Astrocyte (in vitro differentiated cells and primary cell): ENCODE data around the gene TGDS.

Experiments
- EZH2 ChIP-seq: IDR thresholded peaks from 2 replicates; pipeline ENCODE4 v1.6.1; 2012; ENCODE audit warnings: mild to moderate bottlenecking, low read length, inconsistent platforms; ENCODE audit not compliant: insufficient read depth
- TF ChIP-seq, protein P1 (sequence below): IDR thresholded peaks from 2 replicates; pipeline ENCODE4 v1.5.1; 2011; ENCODE audit warnings: low read depth, mild to moderate bottlenecking, inconsistent platforms, low read length, moderate library complexity; ENCODE audit not compliant: insufficient read depth

DNA sequence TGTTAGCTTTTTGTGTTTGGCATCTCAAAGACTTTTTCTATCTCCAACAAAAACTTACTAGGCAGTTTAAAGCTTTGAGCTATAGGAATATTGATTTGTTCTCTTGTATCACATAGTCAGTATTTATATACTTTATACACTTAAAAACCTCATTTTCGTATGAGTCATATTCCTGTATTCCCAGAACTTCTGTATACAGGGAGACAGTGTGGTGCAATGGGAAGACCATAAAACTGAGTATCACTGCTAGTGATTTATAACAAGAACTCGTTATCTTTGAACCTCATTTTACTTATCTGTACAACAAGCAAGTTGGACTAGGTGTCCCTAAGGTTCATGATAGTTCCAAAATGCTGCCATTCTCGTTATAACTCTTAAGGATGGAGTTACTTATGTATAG lies 12.0 kb upstream of the TGDS start:
- TF ChIP-seq, protein P1, sequence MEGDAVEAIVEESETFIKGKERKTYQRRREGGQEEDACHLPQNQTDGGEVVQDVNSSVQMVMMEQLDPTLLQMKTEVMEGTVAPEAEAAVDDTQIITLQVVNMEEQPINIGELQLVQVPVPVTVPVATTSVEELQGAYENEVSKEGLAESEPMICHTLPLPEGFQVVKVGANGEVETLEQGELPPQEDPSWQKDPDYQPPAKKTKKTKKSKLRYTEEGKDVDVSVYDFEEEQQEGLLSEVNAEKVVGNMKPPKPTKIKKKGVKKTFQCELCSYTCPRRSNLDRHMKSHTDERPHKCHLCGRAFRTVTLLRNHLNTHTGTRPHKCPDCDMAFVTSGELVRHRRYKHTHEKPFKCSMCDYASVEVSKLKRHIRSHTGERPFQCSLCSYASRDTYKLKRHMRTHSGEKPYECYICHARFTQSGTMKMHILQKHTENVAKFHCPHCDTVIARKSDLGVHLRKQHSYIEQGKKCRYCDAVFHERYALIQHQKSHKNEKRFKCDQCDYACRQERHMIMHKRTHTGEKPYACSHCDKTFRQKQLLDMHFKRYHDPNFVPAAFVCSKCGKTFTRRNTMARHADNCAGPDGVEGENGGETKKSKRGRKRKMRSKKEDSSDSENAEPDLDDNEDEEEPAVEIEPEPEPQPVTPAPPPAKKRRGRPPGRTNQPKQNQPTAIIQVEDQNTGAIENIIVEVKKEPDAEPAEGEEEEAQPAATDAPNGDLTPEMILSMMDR: no peak
- no peak for TF ChIP-seq EZH2
